HCT116 (cell line): ENCODE data around the gene COL15A1. TPM values are rescaled to one million over a fixed set of nuclear protein-coding genes. Genes with fewer than 3 reads are reported as not detected.

ENCODE experiments used
- ATAC-seq: fragments of 200-7000 bp; cut with Tn5 transposase; 2 replicates; pipeline ENCODE4 v1.9.1; 2020; ENCODE audit warnings: mild to moderate bottlenecking, moderate library complexity
- BruUV-seq: library from RNA; stranded (reverse); fragments of 400-500 nt; replicated peaks from 2 replicates; lab custom pipeline; 2021; lab: Mats Ljungman, UMichigan
- CTCF ChIA-PET: fragments of 300-600 bp; sonication (Branson Sonifier 250); formaldehyde crosslinking; loops from one replicate; lab custom pipeline; 2021; ENCODE audit warnings: antibody characterized with exemption; lab: Charles Lee
- POLR2A ChIA-PET: fragments of 300-600, 350-600 bp; sonication (Branson Sonifier 250); formaldehyde crosslinking; loops from one replicate; lab custom pipeline; 2021; ENCODE audit warnings: antibody characterized with exemption; lab: Charles Lee
- RAD21 ChIA-PET, 2 experiments: fragments of 300-600 bp; sonication (Branson Sonifier 250); formaldehyde crosslinking; loops; one replicate each; lab custom pipeline; 2023; ENCODE audit warnings: low total read pairs in 2 of 2; ENCODE audit not compliant: uncharacterized antibody in 2 of 2, unreplicated experiment in 2 of 2, low non-redundant PET in 1 of 2; lab: Charles Lee
- DNase-seq: peaks from one replicate; pipeline ENCODE4 v3.0.0-alpha.2; 2010; ENCODE audit warnings: low read depth, low spot score
- H2AFZ ChIP-seq: fragments of 200-600 bp; shearing (Covaris generic), sonication (generic); 2 replicates; pipeline ENCODE4 v1.6.1; 2017; ENCODE audit warnings: low read depth, mixed run types, mixed read lengths, antibody characterized with exemption, low read length; ENCODE audit not compliant: poor library complexity, severe bottlenecking
- H3K27ac ChIP-seq: 2 replicates; pipeline ENCODE4 v1.5.1; 2012; ENCODE audit warnings: low read depth, low read length
- H3K27me3 ChIP-seq: fragments of 200-600 bp; sonication (generic); 2 replicates; pipeline ENCODE4 v1.6.1; 2016; ENCODE audit warnings: mixed run types, low read length, mixed read lengths; ENCODE audit not compliant: insufficient read depth
- H3K36me3 ChIP-seq, 2 experiments: fragments of 200-500 bp in 1 of 2; fragments of 200-600 bp in 1 of 2; sonication (Bioruptor generic) in 1 of 2; sonication (generic) in 1 of 2; 2 replicates each; pipeline versions ENCODE4 v1.5.1 to v1.6.1; 2014 to 2016; ENCODE audit warnings: low read length in 2 of 2, inconsistent platforms in 1 of 2, mixed read lengths in 1 of 2, mixed run types in 1 of 2; ENCODE audit not compliant: insufficient read depth in 2 of 2, control insufficient read depth in 1 of 2
- H3K4me1 ChIP-seq, 2 experiments: fragments of 200-600 bp in 1 of 2; sonication (generic) in 1 of 2; 2 replicates each; pipeline versions ENCODE4 v1.5.1 to v1.6.1; 2012 to 2017; ENCODE audit warnings: low read length in 2 of 2, inconsistent platforms in 1 of 2, mild to moderate bottlenecking in 1 of 2, mixed read lengths in 1 of 2, mixed run types in 1 of 2, moderate library complexity in 1 of 2; ENCODE audit not compliant: insufficient read depth in 2 of 2, control insufficient read depth in 1 of 2
- H3K4me2 ChIP-seq: fragments of 200-600 bp; sonication (generic); 2 replicates; pipeline ENCODE4 v1.6.1; 2017; ENCODE audit warnings: mixed run types, low read length, mixed read lengths
- H3K4me3 ChIP-seq, 2 experiments: fragments of 200-600 bp in 1 of 2; sonication (generic) in 1 of 2; replicated peaks in 1 of 2; 2 replicates each; pipeline ENCODE4 v1.5.1; 2011 to 2016; ENCODE audit warnings: low read length in 2 of 2, control low read depth in 1 of 2, low read depth in 1 of 2, mild to moderate bottlenecking in 1 of 2, mixed read lengths in 1 of 2, mixed run types in 1 of 2
- H3K79me2 ChIP-seq: fragments of 200-600 bp; sonication (generic); 2 replicates; pipeline ENCODE4 v1.6.1; 2017; ENCODE audit warnings: mild to moderate bottlenecking, mixed run types, low read length, moderate library complexity, mixed read lengths; ENCODE audit not compliant: insufficient read depth
- H3K9ac ChIP-seq: fragments of 200-600 bp; sonication (generic); 2 replicates; pipeline ENCODE4 v1.6.1; 2016; ENCODE audit warnings: low read length, mixed read lengths
- H3K9me2 ChIP-seq: fragments of 200-600 bp; sonication (generic), shearing (Covaris generic); 2 replicates; pipeline ENCODE4 v1.6.1; 2017; ENCODE audit warnings: mixed run types, mild to moderate bottlenecking, moderate library complexity; ENCODE audit not compliant: insufficient read depth
- H3K9me3 ChIP-seq, 2 experiments: fragments of 200-500 bp in 1 of 2; fragments of 200-600 bp in 1 of 2; sonication (Bioruptor generic) in 1 of 2; sonication (generic) in 1 of 2; 2 replicates each; pipeline ENCODE4 v1.6.1; 2014 to 2017; ENCODE audit warnings: low read length in 2 of 2, mixed read lengths in 2 of 2, inconsistent platforms in 1 of 2, low read depth in 1 of 2, mild to moderate bottlenecking in 1 of 2, mixed run types in 1 of 2, moderate library complexity in 1 of 2; ENCODE audit not compliant: control insufficient read depth in 1 of 2, insufficient read depth in 1 of 2
- H4K20me1 ChIP-seq: fragments of 200-600 bp; sonication (generic), shearing (Covaris generic); 2 replicates; pipeline ENCODE4 v1.6.1; 2017; ENCODE audit warnings: mixed run types, mild to moderate bottlenecking, moderate library complexity; ENCODE audit not compliant: insufficient read depth
- CBX3 ChIP-seq: IDR thresholded peaks from 2 replicates; pipeline ENCODE4 v1.6.1; 2012; ENCODE audit warnings: low read depth
- CEBPB ChIP-seq: IDR thresholded peaks from 2 replicates; pipeline ENCODE4 v1.6.1; 2012; ENCODE audit warnings: low read depth
- ELF1 ChIP-seq: IDR thresholded peaks from 2 replicates; pipeline ENCODE4 v1.6.1; 2012; ENCODE audit warnings: low read depth, borderline replicate concordance
- FOSL1 ChIP-seq: IDR thresholded peaks from 2 replicates; pipeline ENCODE4 v1.6.1; 2012; ENCODE audit warnings: low read depth
- JUND ChIP-seq: IDR thresholded peaks from 2 replicates; pipeline ENCODE4 v1.6.1; 2012
- POLR2A ChIP-seq: IDR thresholded peaks from 2 replicates; pipeline ENCODE4 v1.7.0; 2011; ENCODE audit warnings: borderline replicate concordance; ENCODE audit not compliant: insufficient read depth, insufficient read length; ENCODE audit errors: extremely low read depth
- RAD21 ChIP-seq: IDR thresholded peaks from 2 replicates; pipeline ENCODE4 v1.6.1; 2012; ENCODE audit warnings: low read depth, mild to moderate bottlenecking
- SIN3A ChIP-seq: IDR thresholded peaks from 2 replicates; pipeline ENCODE4 v1.6.1; 2012; ENCODE audit warnings: low read depth
- SRF ChIP-seq: IDR thresholded peaks from 2 replicates; pipeline ENCODE4 v1.6.1; 2012; ENCODE audit warnings: low read depth
- YY1 ChIP-seq: IDR thresholded peaks from 2 replicates; pipeline ENCODE4 v1.6.1; 2011; ENCODE audit warnings: low read length, low read depth, moderate library complexity, mild to moderate bottlenecking; ENCODE audit not compliant: insufficient replicate concordance; ENCODE audit errors: extremely low read depth
- ZFX ChIP-seq: fragments of 450-650 bp; IDR thresholded peaks from 2 replicates; pipeline ENCODE4 v1.6.1; 2017
- intact Hi-C: fragments of 100-400 bp; cut with micrococcal nuclease; formaldehyde crosslinking; loops from 2 replicates; pipeline ENCODE4 v1.10.0; 2022
- total RNA-seq: library from RNA; stranded (reverse); gene quantifications from one replicate; pipeline ENCODE4 v1.2.1, GENCODE V29; 2021; ENCODE audit not compliant: unreplicated experiment
- TF ChIP-seq, protein P1 (sequence below): IDR thresholded peaks from 2 replicates; pipeline ENCODE4 v1.6.1; 2011; ENCODE audit warnings: mild to moderate bottlenecking, low read length, moderate library complexity; ENCODE audit not compliant: insufficient replicate concordance; ENCODE audit errors: extremely low read depth
- TF ChIP-seq, protein P2 (sequence below): IDR thresholded peaks from 2 replicates; pipeline ENCODE4 v1.6.1; 2012; ENCODE audit warnings: low read depth
- TF ChIP-seq, protein P3 (sequence below): IDR thresholded peaks from 2 replicates; pipeline ENCODE4 v1.6.1; 2012

The COL15A1 gene
- total RNA-seq, 1 experiment from 2014 or later, result 0.15 TPM

DNA sequence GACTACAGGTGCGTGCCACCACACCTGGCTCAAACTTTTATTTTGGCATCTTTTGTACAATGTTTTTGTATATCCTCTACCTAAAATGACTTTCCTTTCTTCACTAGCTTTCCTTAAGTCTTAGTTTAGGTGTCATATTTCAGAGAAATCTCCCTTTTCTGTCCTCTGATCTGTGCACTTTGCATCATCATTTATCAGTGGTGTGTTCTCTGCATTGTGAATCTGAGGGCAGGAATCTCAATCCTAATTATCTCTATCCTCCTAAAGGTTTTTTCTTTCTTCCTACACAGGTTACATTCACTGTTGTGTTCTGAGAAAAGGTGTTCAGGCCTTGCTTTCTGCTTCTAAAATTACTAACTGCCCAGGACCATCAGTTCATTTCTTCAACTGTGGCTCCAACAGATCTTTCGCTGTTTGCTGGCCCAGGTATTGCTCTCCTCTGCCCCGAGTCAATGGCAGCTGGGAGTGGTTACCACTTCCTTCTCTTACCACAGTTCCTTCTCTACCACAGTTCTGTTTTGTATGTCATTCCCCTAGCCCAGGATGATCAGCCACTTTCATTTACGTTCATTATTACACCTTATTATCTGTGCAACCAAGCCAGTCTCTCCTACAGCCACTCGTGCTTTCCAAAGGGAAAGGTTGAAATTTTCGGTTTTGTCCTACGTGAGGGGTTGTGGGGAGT is 175.2 kb downstream of the COL15A1 start:
- DNase-seq, result no peak
- no peaks in the 10 kb centered on the region for H4K20me1 ChIP-seq
- intact Hi-C loops, result no loop called here
- no peak for TF ChIP-seq CEBPB
- no peak for TF ChIP-seq SIN3A
- no peak for TF ChIP-seq POLR2A
- no peak for TF ChIP-seq RAD21
- no peak for TF ChIP-seq ELF1
- no peak for TF ChIP-seq JUND
- TF ChIP-seq ZFX, result no peak
- no peak for TF ChIP-seq FOSL1
- TF ChIP-seq, protein P1, sequence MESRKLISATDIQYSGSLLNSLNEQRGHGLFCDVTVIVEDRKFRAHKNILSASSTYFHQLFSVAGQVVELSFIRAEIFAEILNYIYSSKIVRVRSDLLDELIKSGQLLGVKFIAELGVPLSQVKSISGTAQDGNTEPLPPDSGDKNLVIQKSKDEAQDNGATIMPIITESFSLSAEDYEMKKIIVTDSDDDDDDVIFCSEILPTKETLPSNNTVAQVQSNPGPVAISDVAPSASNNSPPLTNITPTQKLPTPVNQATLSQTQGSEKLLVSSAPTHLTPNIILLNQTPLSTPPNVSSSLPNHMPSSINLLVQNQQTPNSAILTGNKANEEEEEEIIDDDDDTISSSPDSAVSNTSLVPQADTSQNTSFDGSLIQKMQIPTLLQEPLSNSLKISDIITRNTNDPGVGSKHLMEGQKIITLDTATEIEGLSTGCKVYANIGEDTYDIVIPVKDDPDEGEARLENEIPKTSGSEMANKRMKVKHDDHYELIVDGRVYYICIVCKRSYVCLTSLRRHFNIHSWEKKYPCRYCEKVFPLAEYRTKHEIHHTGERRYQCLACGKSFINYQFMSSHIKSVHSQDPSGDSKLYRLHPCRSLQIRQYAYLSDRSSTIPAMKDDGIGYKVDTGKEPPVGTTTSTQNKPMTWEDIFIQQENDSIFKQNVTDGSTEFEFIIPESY, result no peak
- TF ChIP-seq, protein P2, sequence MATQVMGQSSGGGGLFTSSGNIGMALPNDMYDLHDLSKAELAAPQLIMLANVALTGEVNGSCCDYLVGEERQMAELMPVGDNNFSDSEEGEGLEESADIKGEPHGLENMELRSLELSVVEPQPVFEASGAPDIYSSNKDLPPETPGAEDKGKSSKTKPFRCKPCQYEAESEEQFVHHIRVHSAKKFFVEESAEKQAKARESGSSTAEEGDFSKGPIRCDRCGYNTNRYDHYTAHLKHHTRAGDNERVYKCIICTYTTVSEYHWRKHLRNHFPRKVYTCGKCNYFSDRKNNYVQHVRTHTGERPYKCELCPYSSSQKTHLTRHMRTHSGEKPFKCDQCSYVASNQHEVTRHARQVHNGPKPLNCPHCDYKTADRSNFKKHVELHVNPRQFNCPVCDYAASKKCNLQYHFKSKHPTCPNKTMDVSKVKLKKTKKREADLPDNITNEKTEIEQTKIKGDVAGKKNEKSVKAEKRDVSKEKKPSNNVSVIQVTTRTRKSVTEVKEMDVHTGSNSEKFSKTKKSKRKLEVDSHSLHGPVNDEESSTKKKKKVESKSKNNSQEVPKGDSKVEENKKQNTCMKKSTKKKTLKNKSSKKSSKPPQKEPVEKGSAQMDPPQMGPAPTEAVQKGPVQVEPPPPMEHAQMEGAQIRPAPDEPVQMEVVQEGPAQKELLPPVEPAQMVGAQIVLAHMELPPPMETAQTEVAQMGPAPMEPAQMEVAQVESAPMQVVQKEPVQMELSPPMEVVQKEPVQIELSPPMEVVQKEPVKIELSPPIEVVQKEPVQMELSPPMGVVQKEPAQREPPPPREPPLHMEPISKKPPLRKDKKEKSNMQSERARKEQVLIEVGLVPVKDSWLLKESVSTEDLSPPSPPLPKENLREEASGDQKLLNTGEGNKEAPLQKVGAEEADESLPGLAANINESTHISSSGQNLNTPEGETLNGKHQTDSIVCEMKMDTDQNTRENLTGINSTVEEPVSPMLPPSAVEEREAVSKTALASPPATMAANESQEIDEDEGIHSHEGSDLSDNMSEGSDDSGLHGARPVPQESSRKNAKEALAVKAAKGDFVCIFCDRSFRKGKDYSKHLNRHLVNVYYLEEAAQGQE, result no peak
- no peak for TF ChIP-seq CBX3
- TF ChIP-seq, protein P3, sequence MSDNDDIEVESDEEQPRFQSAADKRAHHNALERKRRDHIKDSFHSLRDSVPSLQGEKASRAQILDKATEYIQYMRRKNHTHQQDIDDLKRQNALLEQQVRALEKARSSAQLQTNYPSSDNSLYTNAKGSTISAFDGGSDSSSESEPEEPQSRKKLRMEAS, result no peak
- no peak for TF ChIP-seq SRF
- TF ChIP-seq YY1, result no peak
- no peak overlapping the region for H3K27ac ChIP-seq
- no peak for ATAC-seq
- BruUV-seq, result no TSS peak
- H3K4me3 ChIP-seq, result no peak overlapping the region
- no peaks in the 10 kb centered on the region for H3K4me1 ChIP-seq
- H3K9me2 ChIP-seq, result no peaks in the 10 kb centered on the region
- CTCF ChIA-PET, result no interaction called here
- peaks cover 5% of the 10 kb centered on the region for H3K79me2 ChIP-seq
- POLR2A ChIA-PET, result no interaction called here
- no peaks in the 10 kb centered on the region for H3K27me3 ChIP-seq
- no peaks in the 10 kb centered on the region for H3K9me3 ChIP-seq
- H3K36me3 ChIP-seq, result no peaks in the 10 kb centered on the region
- no peak overlapping the region for H3K9ac ChIP-seq
- H3K4me2 ChIP-seq, result no peak overlapping the region
- no peak overlapping the region for H2AFZ ChIP-seq
- RAD21 ChIA-PET, result no interaction called here
